CD4-positive, alpha-beta T cell treated with Interleukin-17A for 4 hours (primary cell): ENCODE measurements around the gene HOXB8.

Experiments used
- DNase-seq: peaks from one replicate; pipeline ENCODE4 v3.0.0-alpha.2; 2020; ENCODE audit warnings: mixed read lengths

HOXB8 gene

GRCh38 chr17:48582750-48583069 is 32.4 kb downstream of the HOXB8 start:
- no peak for DNase-seq

- DNase-seq: no peak
These were observed 35.1 kb downstream of the HOXB8 start for GRCh38 chr17:48579760-48580554.

- no peak for DNase-seq
These were observed 35.7 kb downstream of the HOXB8 start for GRCh38 chr17:48579471-48579759.

- DNase-seq: no peak
These were observed 36.2 kb downstream of the HOXB8 start for GRCh38 chr17:48578616-48579470.

- peak; percentile 77 for DNase-seq
These were observed 37.0 kb downstream of the HOXB8 start, which contains the start of gene HOXB4 for GRCh38 chr17:48577946-48578615. Gene HOXB4, minus strand, starts transcription at chr17:48578350. Its CDS starts 31 bp downstream, at chr17:48578319.

GRCh38 chr17:48577330-48577945 is 37.7 kb downstream of the HOXB8 start:
- peak; percentile 37 for DNase-seq

GRCh38 chr17:48576479-48577309 is 38.4 kb downstream of the HOXB8 start:
- no peak for DNase-seq

- no peak for DNase-seq
These were observed 39.2 kb downstream of the HOXB8 start for GRCh38 chr17:48575673-48576478.

GRCh38 chr17:48575066-48575582 is 40.0 kb downstream of the HOXB8 start:
- no peak for DNase-seq

- no peak for DNase-seq
These were observed 40.5 kb downstream of the HOXB8 start for GRCh38 chr17:48574505-48575065.

- DNase-seq: no peak
These were observed 43.2 kb downstream of the HOXB8 start for GRCh38 chr17:48571826-48572417.

- no peak for DNase-seq
These were observed 43.9 kb downstream of the HOXB8 start for GRCh38 chr17:48571024-48571818.

- no peak for DNase-seq
These were observed 44.6 kb downstream of the HOXB8 start for GRCh38 chr17:48570325-48571023.

- DNase-seq: no peak
These were observed 45.3 kb downstream of the HOXB8 start for GRCh38 chr17:48569674-48570324.

GRCh38 chr17:48569240-48569582 is 45.9 kb downstream of the HOXB8 start:
- no peak for DNase-seq

GRCh38 chr17:48568499-48569239 is 46.4 kb downstream of the HOXB8 start:
- no peak for DNase-seq

GRCh38 chr17:48567646-48568354 is 47.3 kb downstream of the HOXB8 start:
- DNase-seq: no peak
